NK-92 treated with Interleukin-12 subunit alpha and Interleukin-12 subunit beta, amount 100 ng/mL, for 24 hours (cell line): Measurements from ENCODE around the gene IRGQ.
"Not testable (repeated sequence)": the region's sequence is repeated elsewhere in the genome, so short reads cannot be mapped to it uniquely, and the experiment has no call there.

Experiments
- DNase-seq: peaks from one replicate; lab custom pipeline; 2025; lab: John Stamatoyannopoulos, UW

Gene IRGQ

DNA sequence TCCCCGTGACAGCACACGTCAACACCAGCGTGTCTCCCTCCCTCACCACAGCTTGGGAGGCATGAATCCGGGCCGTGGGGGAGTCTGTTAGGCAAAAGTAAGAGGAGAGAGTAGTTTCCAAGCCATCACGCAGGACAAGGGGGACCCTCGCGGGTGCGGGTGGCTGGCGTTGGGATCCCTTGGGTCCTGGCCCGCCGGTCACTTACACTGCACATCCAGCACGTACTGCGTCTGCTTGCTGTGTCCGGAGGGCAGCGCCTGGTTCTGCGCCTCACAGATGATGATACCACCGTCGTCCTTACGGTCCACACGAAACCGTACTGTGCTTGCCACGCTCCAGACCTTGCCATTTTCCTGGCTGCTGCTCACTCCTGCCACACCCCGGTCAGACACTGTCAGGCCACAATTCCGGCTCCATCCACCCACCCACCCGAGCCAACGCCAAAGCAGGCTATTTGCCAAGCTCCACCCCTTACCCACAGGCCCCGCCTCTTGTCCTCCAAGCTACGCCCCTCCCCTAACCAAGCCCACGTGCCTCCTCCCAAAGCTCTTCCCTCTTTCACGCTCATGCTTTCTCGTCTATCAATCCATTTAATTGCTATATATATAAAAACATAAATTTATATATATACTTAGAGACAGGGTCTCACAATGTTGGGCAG lies 30.1 kb upstream of the IRGQ start:
- DNase-seq = no peak

DNA sequence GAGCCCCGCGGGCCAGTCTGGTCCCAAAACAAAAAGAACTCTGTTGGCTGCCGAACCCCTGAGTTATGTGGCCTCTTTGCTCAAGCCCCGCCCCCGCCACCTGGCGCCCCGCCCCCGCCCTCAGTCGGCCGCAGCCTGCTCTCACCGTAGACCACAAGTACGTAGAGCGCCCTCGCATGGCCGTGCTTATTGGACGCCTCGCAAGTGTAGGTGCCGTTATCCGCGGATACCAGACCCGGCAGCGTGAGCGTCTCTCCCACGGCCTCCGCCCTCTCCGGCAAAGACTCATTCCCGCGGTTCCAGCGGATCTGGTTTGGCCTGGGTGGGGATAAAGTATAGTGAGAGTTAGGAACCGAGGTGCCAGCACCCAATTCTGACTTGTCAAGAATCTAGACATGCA lies 29.0 kb upstream of the IRGQ start:
- DNase-seq = no peak

DNA sequence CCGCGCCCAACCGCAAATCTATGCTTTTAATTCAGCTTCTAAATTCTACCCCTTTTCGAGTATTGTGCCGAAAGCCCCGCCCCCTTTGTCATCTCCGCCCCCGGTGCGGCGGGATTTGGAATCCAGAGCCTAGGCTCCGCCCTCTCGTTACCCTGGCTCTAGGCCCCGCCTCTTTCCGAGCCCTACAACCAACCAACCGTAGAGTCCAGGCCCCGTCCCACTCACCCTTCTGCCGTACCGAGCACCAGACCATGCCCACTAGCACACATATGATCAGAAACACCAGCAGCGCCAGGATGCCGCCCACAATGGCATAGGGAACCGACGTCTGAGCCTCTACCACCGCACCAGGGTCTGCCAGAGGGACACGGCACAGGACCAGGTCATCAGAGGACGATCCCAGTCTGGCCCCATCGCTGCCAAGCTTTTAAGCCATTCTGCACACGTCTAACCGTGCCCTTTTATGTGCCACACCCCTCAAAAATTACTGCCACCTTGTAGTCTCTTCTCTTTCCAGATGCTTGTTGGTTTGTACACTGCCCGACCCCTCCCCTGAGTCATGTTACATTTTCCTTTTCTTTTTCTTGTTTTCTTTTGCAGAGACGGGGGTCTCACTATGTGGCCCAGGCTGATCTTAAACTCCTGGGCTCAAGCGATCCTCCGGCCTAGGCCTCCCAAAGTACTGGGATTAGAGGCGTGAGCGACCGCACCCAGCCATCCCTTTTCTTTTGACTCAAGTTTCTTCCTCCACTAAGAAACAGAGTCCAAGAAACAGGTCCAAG lies 28.1 kb upstream of the IRGQ start:
- no peak for DNase-seq

DNA sequence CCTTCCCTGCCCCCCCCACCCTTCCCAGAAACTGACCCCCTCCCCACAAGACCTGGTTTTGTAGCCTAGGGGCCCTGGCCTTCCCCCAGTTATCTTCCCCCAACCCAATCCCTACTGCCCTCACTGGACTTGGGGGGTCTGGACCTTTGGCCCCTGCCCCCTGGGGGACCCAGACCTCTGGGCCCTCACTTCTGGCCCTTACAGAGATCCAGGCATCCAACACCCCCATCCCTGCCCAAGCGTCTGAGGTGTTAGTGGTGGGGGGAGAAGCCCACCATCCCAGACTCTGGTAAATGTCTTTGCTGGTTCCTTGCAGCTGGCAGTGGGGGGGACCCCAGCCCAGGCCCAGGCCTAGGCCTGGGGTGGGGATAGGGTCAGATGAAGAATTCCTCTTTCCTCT lies 27.0 kb upstream of the IRGQ start:
- no peak for DNase-seq

DNA sequence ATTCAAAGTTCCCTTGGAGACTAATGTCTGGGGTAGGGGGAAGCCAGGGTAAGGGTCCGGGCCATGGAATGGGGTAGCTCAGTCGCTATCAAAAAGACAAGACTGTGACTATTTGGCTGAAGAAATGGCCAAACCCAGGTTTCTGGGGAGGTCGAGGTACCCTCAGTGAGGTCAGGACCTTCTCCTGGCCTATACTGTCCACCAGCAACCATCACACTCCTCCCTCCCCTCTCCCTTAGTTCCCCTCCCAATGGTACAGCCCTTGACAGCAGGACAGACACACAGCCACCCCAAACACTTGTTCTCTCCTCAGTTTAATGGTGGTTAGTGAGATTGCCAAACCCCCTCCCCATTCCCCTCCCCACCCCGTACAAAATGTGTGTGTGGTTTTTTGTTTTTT lies 26.1 kb upstream of the IRGQ start:
- DNase-seq = no peak

DNA sequence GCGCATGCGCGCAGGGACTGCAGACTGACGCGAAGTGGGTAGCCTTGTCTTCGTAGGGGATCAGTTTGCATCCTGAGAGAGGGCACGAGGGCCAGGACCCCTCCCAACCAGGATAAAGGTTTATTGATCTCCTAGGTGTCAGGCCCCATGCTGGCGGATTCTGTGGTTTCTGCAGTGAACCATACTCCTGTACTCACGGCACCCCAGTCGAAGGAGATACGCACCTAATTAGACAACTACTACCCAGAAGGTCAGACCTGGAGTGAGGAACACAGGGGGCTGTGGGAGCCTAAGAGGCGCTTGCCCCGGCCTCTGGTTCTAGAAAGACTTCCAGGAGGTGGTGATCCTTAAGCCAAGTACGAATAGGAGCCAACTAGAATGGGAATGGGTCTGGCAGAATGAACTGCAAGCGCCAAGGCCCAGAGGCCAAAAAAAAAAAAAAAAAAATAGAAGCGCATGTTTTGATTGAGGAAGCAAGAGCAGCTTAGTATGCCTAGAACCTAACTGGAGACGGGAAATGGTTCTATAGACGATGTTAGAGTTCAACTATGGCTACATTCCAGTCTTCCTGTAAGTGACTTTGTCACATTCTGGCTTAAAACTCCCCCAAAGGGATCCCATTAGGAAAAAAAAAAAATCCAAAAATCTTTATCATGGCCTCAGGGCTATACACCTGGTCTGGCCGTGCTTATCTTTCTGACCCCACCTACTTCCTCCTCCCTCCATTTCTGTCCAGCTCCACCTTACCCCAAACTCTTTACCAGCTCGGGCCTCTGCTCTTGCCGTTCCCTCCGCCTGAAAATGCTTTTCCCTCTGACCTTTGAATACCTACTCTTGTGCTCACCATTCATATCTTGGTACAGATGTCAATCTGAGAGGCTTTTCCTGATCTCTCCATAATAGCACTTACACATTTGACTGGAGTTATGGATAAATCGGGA lies 24.4 kb upstream of the IRGQ start:
- no peak for DNase-seq

DNA sequence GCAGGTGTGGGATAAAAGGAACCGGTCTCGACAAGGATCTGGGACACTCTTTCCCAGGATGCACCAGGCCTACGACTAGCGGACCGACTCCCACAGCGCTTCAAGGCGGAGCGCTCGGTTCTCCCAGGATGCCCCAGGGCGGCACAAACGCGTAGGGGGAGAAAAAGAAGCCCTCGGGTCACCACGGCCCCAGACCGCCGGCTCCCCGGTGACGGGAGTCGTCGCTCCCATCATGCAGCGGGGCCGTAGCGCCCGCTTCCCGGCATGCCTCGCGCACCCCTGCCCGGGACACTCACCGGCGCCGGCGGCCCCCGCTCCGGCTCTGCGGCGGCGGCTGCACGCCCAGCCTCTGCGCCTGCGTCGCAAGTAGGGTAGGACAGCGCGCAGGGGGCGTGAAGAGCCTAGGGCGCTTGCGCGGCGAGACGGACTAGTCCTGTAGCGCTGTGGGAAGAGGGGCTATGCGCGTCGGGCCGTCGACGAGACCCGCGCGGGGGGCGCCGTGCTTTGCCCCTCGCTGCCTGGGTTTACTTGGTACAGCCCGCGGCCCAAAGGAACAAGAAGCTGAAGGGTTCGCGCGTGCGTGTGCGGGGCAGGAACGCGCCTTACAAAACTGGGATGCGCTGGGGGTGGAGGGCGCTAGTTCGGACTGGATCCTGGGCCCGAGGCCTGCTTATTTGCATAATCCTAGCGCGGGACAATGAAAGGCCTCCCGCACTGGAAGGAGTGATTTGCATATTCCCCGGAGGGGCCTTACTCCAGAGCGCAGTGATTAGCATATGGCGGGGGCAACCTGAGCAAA lies 23.5 kb upstream of the IRGQ start, which contains the start of gene ZNF428:
Gene ZNF428 (minus strand): TSS at position 368 of the 799 bp plus-strand sequence. CDS start 5,325 bp downstream, outside the sequence.
- peak; percentile 88 for DNase-seq

DNA sequence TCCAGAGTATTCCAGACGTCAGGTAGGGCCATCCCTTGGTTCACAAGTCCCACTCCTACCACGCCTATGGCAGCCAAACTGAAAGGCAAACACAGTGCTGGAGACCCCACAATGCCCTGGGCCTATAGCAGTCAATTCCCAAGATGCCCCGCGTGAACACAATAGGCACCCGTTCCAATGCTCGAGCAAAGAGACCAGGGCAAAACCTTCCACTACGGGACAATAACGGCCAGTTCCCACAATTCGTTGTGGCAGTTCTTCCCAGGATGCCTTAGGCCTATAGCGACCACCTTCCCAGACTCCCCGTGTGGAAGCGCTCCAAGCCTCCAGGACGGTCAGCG lies 23.0 kb upstream of the IRGQ start:
- DNase-seq = peak; percentile 74

DNA sequence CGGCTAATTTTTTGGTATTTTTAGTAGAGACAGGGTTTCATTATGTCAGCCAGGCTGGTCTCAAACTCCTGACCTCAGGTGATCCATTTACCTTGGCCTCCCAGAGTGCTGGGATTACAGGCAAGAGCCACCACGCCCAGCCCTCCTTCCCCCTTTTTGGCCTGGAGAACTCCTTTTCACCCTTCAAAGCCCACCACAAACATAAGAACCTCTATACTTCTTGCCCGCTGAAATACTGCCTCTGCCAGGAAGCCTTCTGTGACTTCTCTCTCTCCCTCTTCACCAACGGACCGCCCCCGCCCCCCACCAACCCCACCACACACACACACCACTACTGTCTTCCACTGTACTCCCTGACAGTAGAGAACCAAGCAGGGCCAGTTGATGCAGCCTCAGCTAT lies 21.0 kb upstream of the IRGQ start:
- no peak for DNase-seq

DNA sequence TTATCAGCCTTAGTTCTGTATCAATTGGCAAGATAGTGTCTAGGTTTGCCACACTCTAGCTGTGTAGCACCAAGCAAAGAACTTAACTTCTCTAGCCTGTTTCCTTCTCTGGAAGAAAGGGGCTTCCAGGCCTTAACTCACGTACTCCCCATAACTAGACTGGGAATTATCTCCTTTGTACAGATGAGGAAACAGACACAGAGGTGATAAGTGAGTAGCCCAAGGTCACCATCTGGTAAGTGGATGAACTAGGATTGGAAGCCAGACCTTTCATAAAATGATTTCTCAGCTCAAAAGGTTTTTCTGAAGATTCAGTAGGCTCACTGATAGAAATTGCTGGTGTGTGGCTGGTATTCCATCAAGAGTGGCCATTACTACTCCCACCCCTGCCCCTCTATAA lies 20.4 kb upstream of the IRGQ start:
- no peak for DNase-seq

DNA sequence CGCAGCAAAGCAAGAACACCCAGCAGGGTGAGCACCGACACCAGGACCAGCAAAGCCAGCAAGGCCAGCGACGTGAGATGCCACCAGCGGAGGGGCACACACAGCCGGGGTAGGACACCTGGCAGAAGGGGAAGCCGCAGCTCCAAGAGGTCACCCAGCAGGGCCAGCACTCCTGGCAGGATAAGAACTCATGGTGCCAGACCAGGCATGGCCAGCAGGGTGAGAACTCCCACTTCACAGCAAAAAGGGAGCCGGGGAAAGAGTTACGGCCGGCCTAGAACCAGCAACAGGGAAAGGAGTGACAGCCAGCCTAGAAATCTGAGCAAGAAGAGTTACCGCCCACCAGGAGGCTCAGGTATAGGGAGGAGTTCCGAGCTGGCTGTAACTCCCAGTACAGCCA lies 16.4 kb upstream of the IRGQ start:
- no peak for DNase-seq

DNA sequence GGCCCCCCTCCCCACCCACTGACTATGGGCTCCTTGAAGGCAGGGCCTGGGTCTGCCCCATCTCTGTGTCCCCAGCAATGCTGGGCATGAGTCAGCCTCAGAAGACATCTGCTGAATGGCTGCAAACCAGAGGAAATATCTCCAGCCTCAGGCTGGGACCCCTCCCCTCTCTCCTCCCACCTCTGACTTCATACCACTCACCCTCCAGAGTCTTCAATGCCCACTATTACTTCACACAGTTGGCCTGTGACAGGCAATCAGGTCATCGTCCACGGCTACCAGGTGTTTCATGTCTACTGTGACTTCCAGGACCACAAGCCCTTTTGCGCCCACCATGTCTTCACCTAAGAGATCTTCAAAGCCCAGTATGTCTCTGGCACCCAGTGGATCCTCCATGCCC lies 15.9 kb upstream of the IRGQ start, which contains the start of gene SRRM5:
Gene SRRM5 (plus strand): TSS at position 301 of the 400 bp plus-strand sequence. CDS start 34 bp downstream, at position 335.
- DNase-seq = no peak

DNA sequence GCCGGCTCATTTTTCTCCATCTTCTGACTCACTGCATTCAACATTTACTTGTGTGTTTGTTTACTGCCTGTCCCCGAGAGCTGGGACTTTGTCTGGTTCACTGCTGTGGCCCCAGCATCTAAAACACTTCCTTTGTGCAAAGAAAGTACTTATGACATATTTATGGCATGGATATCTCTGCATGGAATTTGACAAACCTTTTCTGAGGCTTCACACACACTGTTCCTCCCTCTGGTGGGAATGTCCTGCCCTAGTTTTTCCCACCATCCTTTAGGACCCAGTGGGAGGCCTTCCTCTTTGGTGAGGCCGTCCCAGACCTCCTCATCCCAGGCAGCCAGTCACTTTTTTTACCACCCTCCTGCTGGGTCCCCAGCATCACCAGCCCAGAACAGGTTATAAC lies 14.6 kb upstream of the IRGQ start:
- DNase-seq = no peak

DNA sequence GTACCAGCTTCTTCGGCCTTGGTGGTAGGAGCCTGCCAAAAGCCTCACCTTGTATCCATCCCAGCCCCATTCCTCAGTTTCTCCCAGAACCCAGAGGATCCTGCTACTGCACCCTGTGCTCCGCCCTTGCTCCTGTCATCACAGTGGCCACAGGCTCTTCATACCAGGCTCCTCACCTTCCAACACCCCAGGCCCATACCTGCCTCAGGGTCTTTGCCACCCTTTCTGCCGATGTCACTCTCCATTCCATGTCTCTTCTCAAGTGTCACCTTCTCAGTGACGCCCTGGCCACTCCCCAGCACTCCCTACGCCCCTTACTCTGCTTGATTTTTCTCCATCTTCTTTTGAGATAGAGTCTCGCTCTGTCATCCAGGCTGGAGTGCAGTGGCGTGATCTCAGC lies 13.9 kb upstream of the IRGQ start:
- no peak for DNase-seq

DNA sequence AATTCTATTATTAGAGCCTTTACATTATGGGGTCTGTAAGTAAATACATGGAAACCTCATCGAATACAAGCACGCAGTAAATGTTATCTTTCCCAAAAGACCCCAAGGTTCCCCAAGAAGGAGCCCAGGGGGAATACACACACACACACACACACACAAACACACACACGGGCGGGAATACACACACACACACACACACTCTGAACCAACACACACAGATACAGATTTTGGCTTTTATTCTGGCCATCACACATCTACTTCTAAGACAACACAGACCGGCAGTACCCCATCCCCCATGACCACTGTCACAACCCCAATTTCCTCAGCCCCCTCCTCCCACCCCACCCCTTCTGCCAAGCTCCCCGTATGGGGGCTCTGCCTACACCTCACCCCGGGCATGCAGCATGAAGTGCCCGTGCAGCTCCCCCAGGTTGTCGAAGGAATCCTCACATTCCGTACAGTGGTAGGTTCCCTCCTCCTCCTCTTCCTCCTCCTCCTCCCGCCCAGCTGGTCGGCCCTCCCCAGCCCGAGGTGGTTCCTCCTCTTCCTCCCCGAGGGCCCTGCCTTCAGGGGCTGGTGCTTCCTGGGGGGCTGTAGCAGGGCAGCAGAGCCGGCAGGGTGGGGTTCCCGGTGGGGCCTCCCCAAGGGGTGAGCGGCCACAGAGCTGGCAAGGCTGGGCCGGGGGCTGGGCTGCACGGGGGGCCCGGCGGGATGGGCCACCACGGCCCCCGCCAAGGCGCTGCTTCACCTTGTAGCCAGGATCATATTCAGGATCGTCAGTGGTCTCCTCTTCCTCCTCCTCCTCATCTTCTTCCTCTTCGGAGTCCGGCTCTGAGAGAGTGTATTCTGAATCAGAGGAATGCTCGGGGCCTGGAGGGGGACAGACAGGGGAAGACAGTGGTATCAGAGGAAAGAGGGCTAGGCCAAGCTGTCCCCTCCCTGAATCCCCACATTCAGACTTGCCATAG lies 11.6 kb upstream of the IRGQ start:
- no peak for DNase-seq

DNA sequence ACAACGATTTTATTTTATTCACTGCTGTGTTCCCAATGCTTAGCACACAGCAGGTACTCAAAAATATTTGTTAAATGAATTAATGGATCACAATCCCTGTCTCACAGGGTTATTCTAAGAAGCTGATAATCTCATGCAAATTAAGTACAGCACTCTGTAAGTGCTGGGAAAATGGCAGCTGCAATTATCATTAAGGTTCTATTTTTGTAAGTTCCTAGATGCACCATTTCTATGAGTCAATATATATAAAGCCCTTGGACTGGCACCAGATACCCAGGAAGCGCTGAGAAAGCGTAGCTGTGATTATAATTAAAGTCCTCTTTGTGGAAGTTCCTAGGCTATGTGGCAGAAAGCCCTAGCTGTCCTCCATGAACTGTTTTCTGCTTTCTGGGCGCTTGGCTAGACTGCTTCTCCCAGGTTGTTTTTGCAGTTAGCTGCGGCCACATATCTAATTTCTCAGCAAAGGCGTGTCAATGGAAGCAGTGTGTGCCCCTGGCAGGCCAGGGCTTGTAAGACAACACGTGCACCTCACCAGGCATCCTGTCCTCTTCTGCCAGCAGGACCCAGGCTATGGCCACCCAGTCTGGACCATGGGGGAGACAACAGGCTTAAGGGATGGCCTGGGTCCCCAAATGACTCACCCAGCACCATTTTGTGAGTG lies 10.8 kb upstream of the IRGQ start:
- no peak for DNase-seq

DNA sequence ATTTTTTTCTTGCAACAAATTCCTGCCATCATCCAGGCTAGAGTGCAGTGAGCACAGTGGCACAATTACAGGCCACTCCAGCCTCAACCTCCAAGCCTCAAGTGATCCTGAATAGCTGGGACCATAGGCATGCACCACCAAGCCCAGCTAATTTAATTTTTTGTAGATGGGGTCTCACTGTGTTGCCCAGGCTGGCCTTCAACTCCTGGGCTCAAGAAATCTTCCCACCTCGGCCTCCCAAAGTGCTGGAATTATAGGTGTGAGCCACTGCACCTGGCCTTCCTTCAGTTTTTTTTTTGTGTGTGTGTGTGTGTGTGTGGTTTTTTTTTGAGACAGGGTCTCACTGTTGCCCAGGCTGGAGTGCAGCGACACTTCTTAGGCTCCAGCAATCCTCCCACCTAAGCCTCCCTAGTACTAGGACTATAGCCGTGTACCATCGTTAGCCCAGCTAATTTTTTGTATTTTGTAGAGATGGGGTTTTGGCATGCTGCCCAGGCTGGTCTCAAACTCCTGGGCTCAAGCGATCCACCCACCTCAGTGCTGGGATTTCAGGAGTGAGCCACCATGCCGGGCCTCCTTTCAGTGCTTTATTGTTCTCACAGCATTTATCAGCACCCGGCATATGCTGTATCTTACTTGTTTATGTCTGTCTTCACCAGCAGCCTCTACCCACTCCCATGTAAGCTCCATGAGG lies 10.1 kb upstream of the IRGQ start:
- DNase-seq = no peak

DNA sequence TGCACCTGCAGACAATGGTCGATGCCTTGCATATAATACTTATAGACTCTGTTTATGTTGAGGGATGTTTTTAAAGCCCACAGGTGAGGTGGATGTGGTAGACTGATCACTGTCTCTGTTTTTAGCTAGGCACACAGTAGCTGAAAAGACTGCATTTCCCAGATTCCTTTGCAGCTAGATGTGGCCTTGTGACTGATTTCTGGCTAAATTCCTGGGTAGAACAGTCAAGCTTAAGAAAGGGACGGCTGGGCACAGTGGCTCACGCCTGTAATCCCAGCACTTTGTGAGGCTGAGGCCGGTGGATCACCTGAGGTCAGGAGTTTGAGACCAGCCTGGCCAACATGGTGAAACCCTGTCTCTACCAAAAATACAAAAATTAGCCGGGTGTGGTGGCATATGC lies 4.4 kb upstream of the IRGQ start:
- not testable (repeated sequence) for DNase-seq

DNA sequence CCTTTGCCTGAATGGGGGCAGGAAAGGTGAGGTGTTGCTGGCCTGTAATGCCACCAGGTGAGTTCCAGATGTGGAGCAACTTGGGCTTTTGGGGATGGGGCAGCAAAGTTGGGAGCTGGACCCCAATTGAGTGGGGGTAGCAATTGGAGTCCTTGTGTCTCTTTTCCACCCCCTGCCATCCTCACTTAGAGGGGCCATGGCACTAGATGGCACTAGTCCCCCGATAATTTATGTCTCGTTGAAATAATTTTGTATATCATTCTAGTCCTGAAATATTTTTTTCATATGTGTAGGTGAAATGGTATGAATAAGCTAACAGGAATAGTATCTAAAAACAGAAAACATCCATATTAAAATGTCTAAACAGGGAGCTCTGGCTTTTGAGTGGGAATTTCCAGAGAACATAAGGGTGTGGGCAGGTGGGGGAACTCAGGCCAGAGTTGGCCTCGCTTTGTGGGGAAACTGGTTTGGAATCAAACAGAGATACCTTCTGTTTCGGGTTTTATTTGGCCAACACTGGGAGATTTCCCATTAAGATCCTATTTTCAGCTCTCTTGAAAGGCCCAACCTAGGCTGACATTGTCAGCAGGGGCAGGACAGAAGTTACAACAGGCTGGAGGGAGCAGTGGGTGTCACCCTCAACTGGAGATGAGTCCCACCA lies 3.8 kb upstream of the IRGQ start:
- no peak for DNase-seq
